Smooth muscle cell (in vitro differentiated cells): ENCODE measurements around the gene PLXNB2. TPM values are rescaled to one million over a fixed set of nuclear protein-coding genes. Genes with fewer than 3 reads are reported as not detected.

Experiments used
- DNase-seq: peaks from one replicate; lab custom pipeline; 2025; ENCODE audit not compliant: unreplicated experiment; lab: John Stamatoyannopoulos, UW
- H2AFZ ChIP-seq: fragments of 200-600 bp; sonication (generic); 2 replicates; pipeline ENCODE4 v1.6.0; 2016; ENCODE audit warnings: antibody characterized with exemption, low read depth, mild to moderate bottlenecking
- H3F3A ChIP-seq: fragments of 200-600 bp; sonication (generic); 2 replicates; pipeline ENCODE4 v1.6.0; 2017; ENCODE audit warnings: antibody characterized with exemption, low read depth
- H3K27ac ChIP-seq: fragments of 200-600 bp; sonication (generic); 2 replicates; pipeline ENCODE4 v1.5.1; 2016; ENCODE audit warnings: low read depth, mild to moderate bottlenecking
- H3K27me3 ChIP-seq: fragments of 200-600 bp; sonication (generic); 2 replicates; pipeline ENCODE4 v1.6.1; 2016; ENCODE audit warnings: low read depth, mild to moderate bottlenecking
- H3K36me3 ChIP-seq: fragments of 200-600 bp; sonication (generic); 2 replicates; pipeline ENCODE4 v1.5.1; 2016; ENCODE audit warnings: low read depth
- H3K4me1 ChIP-seq: fragments of 200-600 bp; sonication (generic); 2 replicates; pipeline ENCODE4 v1.5.1; 2016; ENCODE audit warnings: low read depth
- H3K4me2 ChIP-seq: fragments of 200-600 bp; sonication (generic); 2 replicates; pipeline ENCODE4 v1.6.0; 2016; ENCODE audit warnings: mild to moderate bottlenecking
- H3K4me3 ChIP-seq: fragments of 200-600 bp; sonication (generic); 2 replicates; pipeline ENCODE4 v1.5.1; 2016; ENCODE audit warnings: mild to moderate bottlenecking
- H3K79me2 ChIP-seq: fragments of 200-600 bp; sonication (generic); 2 replicates; pipeline ENCODE4 v1.6.0; 2016; ENCODE audit warnings: low read depth, mild to moderate bottlenecking
- H3K9ac ChIP-seq: fragments of 200-600 bp; sonication (generic); 2 replicates; pipeline ENCODE4 v1.6.0; 2016; ENCODE audit warnings: low read depth
- H3K9me3 ChIP-seq: fragments of 200-600 bp; sonication (generic); replicated peaks from 2 replicates; pipeline ENCODE4 v1.5.1; 2016; ENCODE audit warnings: low read depth
- H4K20me1 ChIP-seq: fragments of 200-600 bp; sonication (generic); 2 replicates; pipeline ENCODE4 v1.6.0; 2016; ENCODE audit warnings: low read depth
- WGBS: methylation state at CpG from one replicate; pipeline ENCODE4 v1.1.7; 2016; ENCODE audit warnings: low lambda C conversion rate; 5-methylcytosine and 5-hydroxymethylcytosine counted together
- polyA plus RNA-seq: library from polyadenylated mRNA; unstranded; fragments of >200 nt; fragmentation: Nextera tagmentation; extraction: Ambion mirVana; gene quantifications from 2 replicates; pipeline ENCODE4 v1.2.1, GENCODE V29; 2016
- total RNA-seq: library from RNA; depleted of rRNA; stranded (reverse); fragments of >200 nt; gene quantifications from 2 replicates; pipeline ENCODE4 v1.2.3, GENCODE V29; 2014
- TF ChIP-seq, protein P1 (sequence below): fragments of 200-600 bp; sonication (generic); IDR thresholded peaks from 2 replicates; pipeline ENCODE4 v1.5.1; 2017; ENCODE audit warnings: borderline replicate concordance, mild to moderate bottlenecking, antibody characterized with exemption; ENCODE audit not compliant: insufficient read depth, poor library complexity, severe bottlenecking

Gene PLXNB2
- total and polyA plus RNA-seq, 2 experiments from 2014 or later = 195 to 210 TPM

DNA sequence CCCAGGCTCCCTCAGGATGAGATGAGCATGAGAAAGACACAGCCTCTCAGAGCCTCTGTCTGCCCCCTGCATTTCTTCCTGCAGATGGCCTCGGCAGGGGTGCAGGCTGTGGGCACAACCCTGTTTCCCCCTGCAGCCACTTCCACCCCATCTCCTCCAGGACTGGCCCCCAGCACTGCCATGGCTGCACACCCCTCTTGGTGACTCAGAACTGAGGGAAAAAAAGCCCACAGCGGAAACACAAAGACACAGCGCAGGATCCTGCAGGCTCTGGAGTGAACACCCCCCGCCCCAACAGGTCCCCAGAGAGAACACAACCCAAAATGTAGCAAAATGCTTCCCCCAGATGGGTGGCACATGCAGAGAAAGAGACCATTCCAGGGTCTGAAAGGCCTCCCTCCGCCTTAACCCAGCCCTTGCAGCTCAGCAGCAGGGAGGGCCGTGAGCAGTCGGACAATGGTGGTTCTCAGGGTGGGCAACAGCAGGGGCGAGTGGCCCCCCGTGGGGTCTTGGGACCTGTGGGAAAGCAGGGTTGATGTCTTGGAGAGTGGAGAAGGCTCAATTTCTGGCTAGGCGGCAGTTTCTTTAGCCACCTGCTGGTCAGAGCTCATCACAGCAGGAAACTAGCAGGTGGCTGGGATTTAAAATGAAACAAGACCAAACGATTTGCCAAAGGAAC is 70.6 kb downstream of the PLXNB2 start:
- H3K36me3 ChIP-seq = no peaks in the 10 kb centered on the region
- peaks cover 5% of the 10 kb centered on the region for H3K4me1 ChIP-seq
- DNase-seq = no peak
- no peak overlapping the region for H2AFZ ChIP-seq
- TF ChIP-seq, protein P1, sequence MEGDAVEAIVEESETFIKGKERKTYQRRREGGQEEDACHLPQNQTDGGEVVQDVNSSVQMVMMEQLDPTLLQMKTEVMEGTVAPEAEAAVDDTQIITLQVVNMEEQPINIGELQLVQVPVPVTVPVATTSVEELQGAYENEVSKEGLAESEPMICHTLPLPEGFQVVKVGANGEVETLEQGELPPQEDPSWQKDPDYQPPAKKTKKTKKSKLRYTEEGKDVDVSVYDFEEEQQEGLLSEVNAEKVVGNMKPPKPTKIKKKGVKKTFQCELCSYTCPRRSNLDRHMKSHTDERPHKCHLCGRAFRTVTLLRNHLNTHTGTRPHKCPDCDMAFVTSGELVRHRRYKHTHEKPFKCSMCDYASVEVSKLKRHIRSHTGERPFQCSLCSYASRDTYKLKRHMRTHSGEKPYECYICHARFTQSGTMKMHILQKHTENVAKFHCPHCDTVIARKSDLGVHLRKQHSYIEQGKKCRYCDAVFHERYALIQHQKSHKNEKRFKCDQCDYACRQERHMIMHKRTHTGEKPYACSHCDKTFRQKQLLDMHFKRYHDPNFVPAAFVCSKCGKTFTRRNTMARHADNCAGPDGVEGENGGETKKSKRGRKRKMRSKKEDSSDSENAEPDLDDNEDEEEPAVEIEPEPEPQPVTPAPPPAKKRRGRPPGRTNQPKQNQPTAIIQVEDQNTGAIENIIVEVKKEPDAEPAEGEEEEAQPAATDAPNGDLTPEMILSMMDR = peak; percentile 34
- 85% methylated on average over 11 of the region's 11 CpGs for WGBS
- H3F3A ChIP-seq = no peaks in the 10 kb centered on the region
- no peak overlapping the region for H3K4me3 ChIP-seq
- no peaks in the 10 kb centered on the region for H3K9me3 ChIP-seq
- peaks cover 77% of the 10 kb centered on the region for H4K20me1 ChIP-seq
- no peak overlapping the region for H3K4me2 ChIP-seq
- peaks cover 30% of the 10 kb centered on the region for H3K79me2 ChIP-seq
- no peaks in the 10 kb centered on the region for H3K27me3 ChIP-seq
- no peak overlapping the region for H3K27ac ChIP-seq
- H3K9ac ChIP-seq = no peak overlapping the region

DNA sequence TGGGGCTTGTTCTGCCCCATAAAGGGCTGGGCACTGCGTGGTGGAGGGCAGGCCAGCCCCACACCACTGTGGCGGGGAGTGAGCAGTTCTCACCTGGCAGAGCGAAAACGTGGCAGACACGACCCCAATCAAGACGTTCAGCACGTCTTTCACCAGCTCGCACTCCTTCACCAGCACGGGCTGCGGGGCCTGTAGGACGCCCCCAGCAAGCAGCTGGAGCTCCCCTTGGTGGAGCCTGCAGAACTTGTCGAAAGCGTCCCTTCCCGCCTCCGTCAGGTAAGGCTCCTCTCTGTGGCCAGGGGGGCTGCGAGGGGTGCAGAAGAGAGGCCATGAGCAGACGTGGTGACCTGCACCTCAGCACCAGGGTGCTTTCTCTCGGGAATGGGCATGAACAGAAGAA is 74.2 kb downstream of the PLXNB2 start:
- H3K4me2 ChIP-seq = no peak overlapping the region
- H3K36me3 ChIP-seq = no peaks in the 10 kb centered on the region
- H3K9ac ChIP-seq = no peak overlapping the region
- WGBS = 92% methylated on average over 18 of the region's 18 CpGs
- DNase-seq = no peak
- H3K79me2 ChIP-seq = peaks cover 7% of the 10 kb centered on the region
- no peaks in the 10 kb centered on the region for H3K4me1 ChIP-seq
- no peaks in the 10 kb centered on the region for H3K9me3 ChIP-seq
- no peak overlapping the region for H3K27ac ChIP-seq
- TF ChIP-seq, protein P1 = no peak
- peaks cover 49% of the 10 kb centered on the region for H4K20me1 ChIP-seq
- H2AFZ ChIP-seq = no peak overlapping the region
- H3F3A ChIP-seq = no peaks in the 10 kb centered on the region
- H3K27me3 ChIP-seq = no peaks in the 10 kb centered on the region
- no peak overlapping the region for H3K4me3 ChIP-seq

DNA sequence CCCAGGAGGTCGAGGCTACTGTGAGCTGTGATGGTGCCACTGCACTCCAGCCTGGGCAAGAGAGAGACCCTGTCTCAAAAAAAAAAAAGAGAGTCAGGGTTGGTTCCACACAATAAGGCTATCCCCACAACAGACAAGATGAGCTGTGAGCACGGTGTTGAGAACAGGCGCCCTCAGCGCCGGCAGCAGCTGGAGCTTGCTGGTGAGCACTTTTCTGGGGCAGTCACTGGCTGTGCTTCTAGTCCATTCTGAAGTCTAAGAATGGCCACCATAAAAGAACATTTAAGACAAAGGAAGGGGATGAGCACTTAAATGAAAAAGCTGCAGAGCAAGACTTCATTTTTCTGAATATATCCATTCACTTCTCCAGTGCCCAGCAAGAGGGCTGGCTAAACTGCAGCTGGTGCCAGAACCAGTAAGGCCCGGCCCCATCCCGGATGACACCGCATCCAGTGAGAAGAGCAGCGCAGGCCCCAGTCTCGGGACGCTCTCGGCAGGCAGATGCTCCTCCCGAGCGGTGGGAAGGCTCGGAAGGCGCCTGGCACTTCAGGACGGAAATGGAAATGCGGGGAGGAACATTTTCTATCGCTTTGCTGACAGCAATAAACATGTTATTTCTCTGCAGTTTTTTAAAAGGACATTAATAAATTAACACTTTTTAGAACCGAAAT is 74.8 kb downstream of the PLXNB2 start:
- 96% methylated on average over 20 of the region's 20 CpGs for WGBS
- H3K4me3 ChIP-seq = no peak overlapping the region
- H3K27ac ChIP-seq = no peak overlapping the region
- no peak overlapping the region for H3K9ac ChIP-seq
- H3K4me1 ChIP-seq = no peaks in the 10 kb centered on the region
- H3K79me2 ChIP-seq = peaks cover 7% of the 10 kb centered on the region
- H3K4me2 ChIP-seq = no peak overlapping the region
- no peak for DNase-seq
- no peaks in the 10 kb centered on the region for H3F3A ChIP-seq
- peaks cover 44% of the 10 kb centered on the region for H4K20me1 ChIP-seq
- no peak overlapping the region for H2AFZ ChIP-seq
- H3K27me3 ChIP-seq = no peaks in the 10 kb centered on the region
- H3K9me3 ChIP-seq = no peaks in the 10 kb centered on the region
- TF ChIP-seq, protein P1 = no peak
- no peaks in the 10 kb centered on the region for H3K36me3 ChIP-seq

DNA sequence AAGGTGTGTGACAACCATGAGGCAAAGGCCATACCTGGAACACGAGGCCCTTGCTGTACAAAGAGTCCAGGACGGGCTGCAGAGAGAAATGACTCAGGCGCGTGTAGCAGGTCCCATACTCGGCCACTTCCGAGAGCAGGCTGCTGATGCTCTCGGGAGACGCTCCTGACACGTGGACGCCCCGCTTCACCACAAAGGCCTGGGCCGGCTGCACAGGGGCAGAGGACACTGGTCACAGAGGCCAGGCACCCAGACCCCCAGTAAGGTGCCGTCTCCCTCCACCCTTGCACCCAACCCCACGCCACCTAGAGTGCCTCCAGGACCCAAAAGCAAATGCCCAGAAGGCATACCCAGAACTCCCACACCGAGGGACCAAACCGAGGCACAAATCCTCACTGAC is 78.1 kb downstream of the PLXNB2 start:
- H3K4me1 ChIP-seq = no peaks in the 10 kb centered on the region
- TF ChIP-seq, protein P1 = no peak
- no peak overlapping the region for H3K9ac ChIP-seq
- no peak overlapping the region for H3K4me2 ChIP-seq
- no peak overlapping the region for H3K4me3 ChIP-seq
- H3K36me3 ChIP-seq = no peaks in the 10 kb centered on the region
- H2AFZ ChIP-seq = no peak overlapping the region
- H3K9me3 ChIP-seq = no peaks in the 10 kb centered on the region
- H3F3A ChIP-seq = no peaks in the 10 kb centered on the region
- peaks cover 14% of the 10 kb centered on the region for H4K20me1 ChIP-seq
- no peak overlapping the region for H3K27ac ChIP-seq
- no peak for DNase-seq
- H3K27me3 ChIP-seq = no peaks in the 10 kb centered on the region
- no peaks in the 10 kb centered on the region for H3K79me2 ChIP-seq
- WGBS = 97% methylated on average over 16 of the region's 16 CpGs
